Measurements from ENCODE around the gene TRIM24. TPM values are rescaled to one million over a fixed set of nuclear protein-coding genes. Genes with fewer than 3 reads are reported as not detected.
A peak's percentile ranks its signal among the peaks of the same experiment; 100 is the strongest.

TRIM24 gene
- total and polyA plus RNA-seq, 10 of the 15 experiments (the other 5 are each of a cell fraction or from before 2014, with no cell fraction given) = 4.6 to 23.5 (median 13.6) TPM

DNA sequence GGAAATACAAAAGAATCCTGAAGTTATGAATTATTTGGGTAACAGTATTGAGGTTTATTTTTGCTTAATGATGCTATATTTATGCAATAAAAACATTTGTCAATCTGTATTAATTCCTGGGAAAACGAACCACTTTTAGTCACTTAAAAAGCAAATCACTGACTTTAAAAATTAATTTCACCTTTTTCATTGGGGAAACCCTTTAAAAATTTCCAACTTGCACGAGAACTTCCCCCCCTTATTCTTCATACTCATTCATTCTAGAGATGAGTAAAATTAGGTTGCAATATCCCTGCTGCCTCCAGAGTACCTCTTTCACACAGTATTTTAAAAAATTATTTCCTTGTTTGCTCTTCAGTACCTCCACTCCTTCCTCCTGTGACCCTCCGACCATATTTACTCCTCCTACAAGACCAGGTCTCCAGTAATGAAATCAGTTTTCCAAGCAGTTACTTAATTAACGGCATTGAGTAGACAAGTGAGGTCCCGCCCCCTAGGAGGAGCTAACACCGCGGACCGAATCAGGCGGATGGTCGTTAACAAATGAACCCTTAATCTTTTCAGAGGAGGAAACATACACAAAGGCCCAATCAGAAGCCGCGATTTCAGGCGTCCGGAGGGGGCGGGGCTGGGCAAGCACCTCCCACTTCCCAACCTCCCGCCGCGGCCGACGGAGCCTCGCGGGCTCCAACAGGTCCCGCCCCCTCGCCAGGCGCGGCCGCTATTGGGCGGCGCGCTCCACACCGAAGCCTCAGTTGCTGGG lies 465 bp upstream of the TRIM24 start (continued):
- TF ChIP-seq, protein P1, sequence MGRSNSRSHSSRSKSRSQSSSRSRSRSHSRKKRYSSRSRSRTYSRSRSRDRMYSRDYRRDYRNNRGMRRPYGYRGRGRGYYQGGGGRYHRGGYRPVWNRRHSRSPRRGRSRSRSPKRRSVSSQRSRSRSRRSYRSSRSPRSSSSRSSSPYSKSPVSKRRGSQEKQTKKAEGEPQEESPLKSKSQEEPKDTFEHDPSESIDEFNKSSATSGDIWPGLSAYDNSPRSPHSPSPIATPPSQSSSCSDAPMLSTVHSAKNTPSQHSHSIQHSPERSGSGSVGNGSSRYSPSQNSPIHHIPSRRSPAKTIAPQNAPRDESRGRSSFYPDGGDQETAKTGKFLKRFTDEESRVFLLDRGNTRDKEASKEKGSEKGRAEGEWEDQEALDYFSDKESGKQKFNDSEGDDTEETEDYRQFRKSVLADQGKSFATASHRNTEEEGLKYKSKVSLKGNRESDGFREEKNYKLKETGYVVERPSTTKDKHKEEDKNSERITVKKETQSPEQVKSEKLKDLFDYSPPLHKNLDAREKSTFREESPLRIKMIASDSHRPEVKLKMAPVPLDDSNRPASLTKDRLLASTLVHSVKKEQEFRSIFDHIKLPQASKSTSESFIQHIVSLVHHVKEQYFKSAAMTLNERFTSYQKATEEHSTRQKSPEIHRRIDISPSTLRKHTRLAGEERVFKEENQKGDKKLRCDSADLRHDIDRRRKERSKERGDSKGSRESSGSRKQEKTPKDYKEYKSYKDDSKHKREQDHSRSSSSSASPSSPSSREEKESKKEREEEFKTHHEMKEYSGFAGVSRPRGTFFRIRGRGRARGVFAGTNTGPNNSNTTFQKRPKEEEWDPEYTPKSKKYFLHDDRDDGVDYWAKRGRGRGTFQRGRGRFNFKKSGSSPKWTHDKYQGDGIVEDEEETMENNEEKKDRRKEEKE (IDR thresholded peaks at IDR 0.05) = no peak
- TF ChIP-seq POLR2AphosphoS5 (IDR thresholded peaks at IDR 0.05; ENCODE audit: low read length) (no peak), HDGF (IDR thresholded peaks at IDR 0.05) (peak; percentile 64; the same call in 1 of the 2 replicates), POU2F2 (IDR thresholded peaks at IDR 0.05; ENCODE audit: borderline replicate concordance, low read depth, low read length) (no peak), BACH1 (IDR thresholded peaks at IDR 0.05; ENCODE audit: borderline replicate concordance) (no peak), RB1 (IDR thresholded peaks at IDR 0.05; ENCODE audit: borderline replicate concordance) (no peak), RAD21 (IDR thresholded peaks at IDR 0.05; ENCODE audit: insufficient read depth, low read depth, low read length) (0 out of 2 replicates have a peak, but pooled peaks have one; percentile 1), NFYA (IDR thresholded peaks at IDR 0.05; ENCODE audit: borderline replicate concordance, low read depth, low read length) (no peak), RAD51 (IDR thresholded peaks at IDR 0.05) (no peak), SRF (IDR thresholded peaks at IDR 0.05; ENCODE audit: low read depth in 2 of 2, low read length in 2 of 2) (no peak), RUNX3 (IDR thresholded peaks at IDR 0.05; ENCODE audit: low read length) (0 out of 2 replicates have a peak, but pooled peaks have one; percentile 17), ZBED1 (IDR thresholded peaks at IDR 0.05; ENCODE audit: borderline replicate concordance) (no peak), RELA (IDR thresholded peaks at IDR 0.05; ENCODE audit: borderline replicate concordance, partially characterized antibody) (no peak)
- TF ChIP-seq, protein P2, sequence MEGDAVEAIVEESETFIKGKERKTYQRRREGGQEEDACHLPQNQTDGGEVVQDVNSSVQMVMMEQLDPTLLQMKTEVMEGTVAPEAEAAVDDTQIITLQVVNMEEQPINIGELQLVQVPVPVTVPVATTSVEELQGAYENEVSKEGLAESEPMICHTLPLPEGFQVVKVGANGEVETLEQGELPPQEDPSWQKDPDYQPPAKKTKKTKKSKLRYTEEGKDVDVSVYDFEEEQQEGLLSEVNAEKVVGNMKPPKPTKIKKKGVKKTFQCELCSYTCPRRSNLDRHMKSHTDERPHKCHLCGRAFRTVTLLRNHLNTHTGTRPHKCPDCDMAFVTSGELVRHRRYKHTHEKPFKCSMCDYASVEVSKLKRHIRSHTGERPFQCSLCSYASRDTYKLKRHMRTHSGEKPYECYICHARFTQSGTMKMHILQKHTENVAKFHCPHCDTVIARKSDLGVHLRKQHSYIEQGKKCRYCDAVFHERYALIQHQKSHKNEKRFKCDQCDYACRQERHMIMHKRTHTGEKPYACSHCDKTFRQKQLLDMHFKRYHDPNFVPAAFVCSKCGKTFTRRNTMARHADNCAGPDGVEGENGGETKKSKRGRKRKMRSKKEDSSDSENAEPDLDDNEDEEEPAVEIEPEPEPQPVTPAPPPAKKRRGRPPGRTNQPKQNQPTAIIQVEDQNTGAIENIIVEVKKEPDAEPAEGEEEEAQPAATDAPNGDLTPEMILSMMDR (IDR thresholded peaks at IDR 0.05 in 2 of 3, conservative IDR thresholded peaks at IDR 0.05 in 1 of 3; ENCODE audit: control insufficient read depth in 2 of 3, extremely low read depth in 1 of 3, insufficient read depth in 1 of 3, low read depth in 3 of 3, low read length in 3 of 3) = peak in 2 of 3 experiments; percentile 4 to 23; a peak in 1 of 6 replicates
- TF ChIP-seq, protein P3, sequence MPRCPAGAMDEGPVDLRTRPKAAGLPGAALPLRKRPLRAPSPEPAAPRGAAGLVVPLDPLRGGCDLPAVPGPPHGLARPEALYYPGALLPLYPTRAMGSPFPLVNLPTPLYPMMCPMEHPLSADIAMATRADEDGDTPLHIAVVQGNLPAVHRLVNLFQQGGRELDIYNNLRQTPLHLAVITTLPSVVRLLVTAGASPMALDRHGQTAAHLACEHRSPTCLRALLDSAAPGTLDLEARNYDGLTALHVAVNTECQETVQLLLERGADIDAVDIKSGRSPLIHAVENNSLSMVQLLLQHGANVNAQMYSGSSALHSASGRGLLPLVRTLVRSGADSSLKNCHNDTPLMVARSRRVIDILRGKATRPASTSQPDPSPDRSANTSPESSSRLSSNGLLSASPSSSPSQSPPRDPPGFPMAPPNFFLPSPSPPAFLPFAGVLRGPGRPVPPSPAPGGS (IDR thresholded peaks at IDR 0.05; ENCODE audit: borderline replicate concordance, insufficient read depth, low read depth, low read length, poor library complexity, severe bottlenecking) = no peak
- TF ChIP-seq, protein P4, sequence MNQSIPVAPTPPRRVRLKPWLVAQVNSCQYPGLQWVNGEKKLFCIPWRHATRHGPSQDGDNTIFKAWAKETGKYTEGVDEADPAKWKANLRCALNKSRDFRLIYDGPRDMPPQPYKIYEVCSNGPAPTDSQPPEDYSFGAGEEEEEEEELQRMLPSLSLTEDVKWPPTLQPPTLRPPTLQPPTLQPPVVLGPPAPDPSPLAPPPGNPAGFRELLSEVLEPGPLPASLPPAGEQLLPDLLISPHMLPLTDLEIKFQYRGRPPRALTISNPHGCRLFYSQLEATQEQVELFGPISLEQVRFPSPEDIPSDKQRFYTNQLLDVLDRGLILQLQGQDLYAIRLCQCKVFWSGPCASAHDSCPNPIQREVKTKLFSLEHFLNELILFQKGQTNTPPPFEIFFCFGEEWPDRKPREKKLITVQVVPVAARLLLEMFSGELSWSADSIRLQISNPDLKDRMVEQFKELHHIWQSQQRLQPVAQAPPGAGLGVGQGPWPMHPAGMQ (IDR thresholded peaks at IDR 0.05; ENCODE audit: borderline replicate concordance) = no peak
- TF ChIP-seq, protein P5, sequence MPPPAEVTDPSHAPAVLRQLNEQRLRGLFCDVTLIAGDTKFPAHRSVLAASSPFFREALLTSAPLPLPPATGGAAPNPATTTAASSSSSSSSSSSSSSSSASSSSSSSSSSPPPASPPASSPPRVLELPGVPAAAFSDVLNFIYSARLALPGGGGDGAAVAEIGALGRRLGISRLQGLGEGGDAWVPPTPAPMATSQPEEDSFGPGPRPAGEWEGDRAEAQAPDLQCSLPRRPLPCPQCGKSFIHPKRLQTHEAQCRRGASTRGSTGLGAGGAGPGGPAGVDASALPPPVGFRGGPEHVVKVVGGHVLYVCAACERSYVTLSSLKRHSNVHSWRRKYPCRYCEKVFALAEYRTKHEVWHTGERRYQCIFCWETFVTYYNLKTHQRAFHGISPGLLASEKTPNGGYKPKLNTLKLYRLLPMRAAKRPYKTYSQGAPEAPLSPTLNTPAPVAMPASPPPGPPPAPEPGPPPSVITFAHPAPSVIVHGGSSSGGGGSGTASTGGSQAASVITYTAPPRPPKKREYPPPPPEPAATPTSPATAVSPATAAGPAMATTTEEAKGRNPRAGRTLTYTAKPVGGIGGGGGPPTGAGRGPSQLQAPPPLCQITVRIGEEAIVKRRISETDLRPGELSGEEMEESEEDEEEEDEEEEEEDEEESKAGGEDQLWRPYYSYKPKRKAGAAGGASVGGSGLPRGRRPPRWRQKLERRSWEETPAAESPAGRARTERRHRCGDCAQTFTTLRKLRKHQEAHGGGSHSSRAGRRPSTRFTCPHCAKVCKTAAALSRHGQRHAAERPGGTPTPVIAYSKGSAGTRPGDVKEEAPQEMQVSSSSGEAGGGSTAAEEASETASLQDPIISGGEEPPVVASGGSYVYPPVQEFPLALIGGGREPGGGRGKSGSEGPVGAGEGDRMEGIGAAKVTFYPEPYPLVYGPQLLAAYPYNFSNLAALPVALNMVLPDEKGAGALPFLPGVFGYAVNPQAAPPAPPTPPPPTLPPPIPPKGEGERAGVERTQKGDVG (CRISPR knock-in tag; IDR thresholded peaks at IDR 0.05) = no peak

All from GM12878 (cell line).